Thyroid gland (tissue), 4 donors: ENCODE data around the gene LAMA2. TPM values are rescaled to one million over a fixed set of nuclear protein-coding genes. Genes with fewer than 3 reads are reported as not detected.

Source experiments
- DNase-seq, 2 donors: peaks; one replicate each; pipeline ENCODE4 v3.0.0-alpha.2; 2019
- H3K27ac ChIP-seq, 3 donors: fragments of 200-600 bp; sonication (generic); 1 replicate in 2 of 3; 2 replicates in 1 of 3; pipeline ENCODE4 v1.5.1; 2016 to 2019; ENCODE audit warnings: mild to moderate bottlenecking in 1 of 3, moderate library complexity in 1 of 3
- H3K27me3 ChIP-seq: fragments of 200-600 bp; sonication (generic); one replicate; pipeline ENCODE4 v1.5.1; 2019
- H3K36me3 ChIP-seq, 2 donors: fragments of 200-600 bp; sonication (generic); one replicate each; pipeline ENCODE4 v1.5.1; 2016 to 2019
- H3K4me1 ChIP-seq, 2 donors: fragments of 200-600 bp; sonication (generic); one replicate each; pipeline ENCODE4 v1.5.1; 2017 to 2019
- H3K4me3 ChIP-seq, 3 donors: fragments of 200-600 bp; sonication (generic); replicated peaks in 1 of 3; 1 replicate in 2 of 3; 2 replicates in 1 of 3; pipeline ENCODE4 v1.5.1; 2016; ENCODE audit warnings: mild to moderate bottlenecking in 1 of 3
- H3K9me3 ChIP-seq: fragments of 200-600 bp; sonication (generic); one replicate; pipeline ENCODE4 v1.5.1; 2017
- POLR2A ChIP-seq, 2 donors: fragments of 450-650 bp; IDR thresholded peaks; one replicate each; pipeline ENCODE4 v1.6.1; 2017; ENCODE audit warnings: antibody characterized with exemption in 2 of 2, mild to moderate bottlenecking in 2 of 2, moderate library complexity in 1 of 2
- WGBS, 2 donors: methylation state at CpG; one replicate each; pipeline ENCODE4 v1.1.5; 2017; 5-methylcytosine and 5-hydroxymethylcytosine counted together
- intact Hi-C: fragments of 100-400 bp; cut with DNase I; formaldehyde crosslinking; loops from one replicate; pipeline ENCODE4 v1.15.1; 2023
- total RNA-seq, 4 donors: library from RNA; depleted of rRNA; stranded (reverse); fragments of >200 nt; gene quantifications; one replicate each; pipeline ENCODE4 v1.2.3, GENCODE V29; 2016
- TF ChIP-seq, protein P1 (sequence below), 6 experiments: fragments of 200-600 bp in 3 of 6; fragments of 450-650 bp in 3 of 6; sonication (generic) in 3 of 6; IDR thresholded peaks; one replicate each; pipeline ENCODE4 v1.5.1; 2016 to 2019; ENCODE audit warnings: antibody characterized with exemption in 6 of 6, mild to moderate bottlenecking in 2 of 6, inconsistent platforms in 1 of 6, moderate library complexity in 1 of 6

LAMA2 gene
- total RNA-seq, 4 donors from 2014 or later = 41.4 to 117 (median 78.9) TPM

DNA sequence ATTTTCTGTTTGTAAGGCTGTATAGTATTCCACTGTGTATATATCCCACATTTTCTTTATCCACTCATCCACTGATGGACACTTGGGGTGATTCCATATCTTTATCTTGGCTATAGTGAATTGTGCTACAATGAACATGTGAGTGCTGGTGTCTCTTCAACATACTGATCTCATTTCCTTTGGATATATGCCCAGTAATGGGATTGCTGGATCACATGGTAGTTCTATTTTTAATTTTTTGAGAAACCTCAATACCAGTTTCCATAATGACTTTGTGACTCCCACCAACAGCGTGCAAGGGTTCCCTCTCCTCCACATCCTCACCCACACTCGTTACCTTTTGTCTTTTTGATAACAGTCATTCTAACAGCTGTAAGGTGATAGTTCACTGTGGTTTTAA is 661.0 kb downstream of the LAMA2 start:
- no peak overlapping the region for H3K4me3 ChIP-seq
- 93 to 94% methylated on average over 2 of the region's 2 CpGs for WGBS, 2 donors
- intact Hi-C loops = no loop called here
- no peak for DNase-seq
- no peaks in the 10 kb centered on the region for H3K27me3 ChIP-seq
- H3K4me1 ChIP-seq = no peaks in the 10 kb centered on the region
- no peaks in the 10 kb centered on the region for H3K36me3 ChIP-seq
- H3K27ac ChIP-seq = no peak overlapping the region
- TF ChIP-seq, protein P1, sequence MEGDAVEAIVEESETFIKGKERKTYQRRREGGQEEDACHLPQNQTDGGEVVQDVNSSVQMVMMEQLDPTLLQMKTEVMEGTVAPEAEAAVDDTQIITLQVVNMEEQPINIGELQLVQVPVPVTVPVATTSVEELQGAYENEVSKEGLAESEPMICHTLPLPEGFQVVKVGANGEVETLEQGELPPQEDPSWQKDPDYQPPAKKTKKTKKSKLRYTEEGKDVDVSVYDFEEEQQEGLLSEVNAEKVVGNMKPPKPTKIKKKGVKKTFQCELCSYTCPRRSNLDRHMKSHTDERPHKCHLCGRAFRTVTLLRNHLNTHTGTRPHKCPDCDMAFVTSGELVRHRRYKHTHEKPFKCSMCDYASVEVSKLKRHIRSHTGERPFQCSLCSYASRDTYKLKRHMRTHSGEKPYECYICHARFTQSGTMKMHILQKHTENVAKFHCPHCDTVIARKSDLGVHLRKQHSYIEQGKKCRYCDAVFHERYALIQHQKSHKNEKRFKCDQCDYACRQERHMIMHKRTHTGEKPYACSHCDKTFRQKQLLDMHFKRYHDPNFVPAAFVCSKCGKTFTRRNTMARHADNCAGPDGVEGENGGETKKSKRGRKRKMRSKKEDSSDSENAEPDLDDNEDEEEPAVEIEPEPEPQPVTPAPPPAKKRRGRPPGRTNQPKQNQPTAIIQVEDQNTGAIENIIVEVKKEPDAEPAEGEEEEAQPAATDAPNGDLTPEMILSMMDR (IDR thresholded peaks at IDR 0.05) = no peak
- H3K9me3 ChIP-seq = no peaks in the 10 kb centered on the region

DNA sequence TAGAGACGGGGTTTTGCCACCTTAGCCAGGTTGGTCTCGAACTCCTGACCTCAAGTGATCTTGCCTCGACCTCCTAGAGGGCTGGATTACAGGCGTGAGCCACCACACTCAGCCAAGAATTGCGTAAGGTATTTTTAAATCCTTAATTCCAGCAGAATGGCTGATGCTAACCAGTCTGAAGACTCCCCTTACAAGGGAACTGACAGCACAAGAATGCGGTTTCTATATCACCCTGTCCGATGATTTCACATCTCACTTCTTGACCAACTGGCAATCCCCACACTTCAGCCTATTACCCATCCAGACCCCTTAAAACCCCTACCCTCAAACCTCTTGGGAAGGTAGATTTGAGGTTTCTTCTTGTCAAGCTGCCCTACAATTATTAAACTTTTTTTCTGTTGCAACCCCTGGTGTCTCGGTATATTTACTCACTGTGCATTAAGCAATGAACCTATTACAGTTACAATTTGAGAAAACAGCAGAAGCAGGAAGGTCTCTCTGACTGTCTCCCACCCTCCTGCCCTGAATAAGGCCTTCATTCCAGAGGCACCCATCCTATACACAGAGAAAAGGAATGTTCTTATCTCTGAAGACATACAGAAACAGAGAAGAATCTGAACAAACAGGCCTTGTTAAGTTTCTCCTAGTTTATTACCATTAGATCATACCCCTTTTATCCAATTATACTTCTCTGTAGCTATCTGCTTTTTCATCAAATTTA is 662.1 kb downstream of the LAMA2 start:
- Histone ChIP-seq H3K36me3 (no peaks in the 10 kb centered on the region), H3K27ac (no peak overlapping the region), H3K27me3 (no peaks in the 10 kb centered on the region), H3K9me3 (no peaks in the 10 kb centered on the region), H3K4me1 (no peaks in the 10 kb centered on the region), H3K4me3 (no peak overlapping the region)
- DNase-seq = no peak
- 96% methylated on average over 8 of the region's 8 CpGs for WGBS, 2 donors
- TF ChIP-seq POLR2A (IDR thresholded peaks at IDR 0.05) = no peak
- TF ChIP-seq, protein P1 (IDR thresholded peaks at IDR 0.05) = no peak
- intact Hi-C loops = no loop called here

DNA sequence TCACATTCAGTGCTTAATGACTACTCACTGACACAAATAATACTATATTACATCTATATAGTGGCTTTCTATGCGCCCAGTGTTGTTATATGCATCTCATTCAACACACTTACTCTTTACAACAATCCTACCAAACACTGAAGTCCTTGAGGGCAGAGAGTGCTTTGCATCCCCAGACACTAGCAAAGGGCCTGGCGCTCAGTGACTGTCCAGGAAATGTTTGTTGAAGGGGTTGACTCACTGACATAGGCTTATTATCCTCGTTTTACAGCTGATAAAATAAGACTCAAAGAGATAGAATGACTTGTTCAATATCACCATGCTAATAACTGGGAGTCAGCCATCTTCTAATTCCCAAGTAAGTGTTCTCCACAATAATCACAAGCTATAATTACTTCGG is 663.8 kb downstream of the LAMA2 start:
- TF ChIP-seq, protein P1 (IDR thresholded peaks at IDR 0.05) = no peak
- TF ChIP-seq POLR2A (IDR thresholded peaks at IDR 0.05) = no peak
- 80% methylated on average over 4 of the region's 4 CpGs for WGBS, 2 donors

DNA sequence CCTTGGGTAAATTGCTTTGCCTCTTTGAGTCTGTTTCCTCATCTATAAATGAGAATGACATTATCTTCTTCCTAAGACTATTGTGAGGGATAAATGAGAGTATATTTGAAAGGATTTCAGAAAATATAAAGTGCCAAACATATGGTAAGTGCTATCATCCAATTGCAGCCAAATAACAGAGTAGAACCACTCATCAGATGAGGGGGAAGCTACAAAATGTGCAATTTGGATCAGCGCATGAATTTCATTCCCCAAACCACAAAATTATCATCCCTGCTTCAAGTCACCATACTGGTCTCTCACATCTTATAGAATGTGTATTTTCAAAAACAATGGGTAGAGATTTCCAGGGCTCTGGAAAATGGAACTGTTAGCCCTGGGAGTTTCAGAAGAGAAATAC is 668.5 kb downstream of the LAMA2 start:
- no peak overlapping the region for H3K27ac ChIP-seq
- no peak overlapping the region for H3K4me3 ChIP-seq
- no peak for TF ChIP-seq POLR2A (IDR thresholded peaks at IDR 0.05)
- TF ChIP-seq, protein P1 (IDR thresholded peaks at IDR 0.05) = no peak
- no peak for DNase-seq
- H3K36me3 ChIP-seq = no peaks in the 10 kb centered on the region
- no peaks in the 10 kb centered on the region for H3K4me1 ChIP-seq
- 94 to 95% methylated on average over 1 of the region's 1 CpG for WGBS, 2 donors
- intact Hi-C loops = no loop called here
- H3K9me3 ChIP-seq = no peaks in the 10 kb centered on the region
- H3K27me3 ChIP-seq = no peaks in the 10 kb centered on the region

More for the DNA sequence above, 663.8 kb downstream of the LAMA2 start:
- H3K27ac ChIP-seq = no peak overlapping the region
- H3K36me3 ChIP-seq = no peaks in the 10 kb centered on the region
- intact Hi-C loops = no loop called here
- DNase-seq = no peak
- H3K4me3 ChIP-seq = no peak overlapping the region
- H3K4me1 ChIP-seq = no peaks in the 10 kb centered on the region
- H3K27me3 ChIP-seq = no peaks in the 10 kb centered on the region
- no peaks in the 10 kb centered on the region for H3K9me3 ChIP-seq

DNA sequence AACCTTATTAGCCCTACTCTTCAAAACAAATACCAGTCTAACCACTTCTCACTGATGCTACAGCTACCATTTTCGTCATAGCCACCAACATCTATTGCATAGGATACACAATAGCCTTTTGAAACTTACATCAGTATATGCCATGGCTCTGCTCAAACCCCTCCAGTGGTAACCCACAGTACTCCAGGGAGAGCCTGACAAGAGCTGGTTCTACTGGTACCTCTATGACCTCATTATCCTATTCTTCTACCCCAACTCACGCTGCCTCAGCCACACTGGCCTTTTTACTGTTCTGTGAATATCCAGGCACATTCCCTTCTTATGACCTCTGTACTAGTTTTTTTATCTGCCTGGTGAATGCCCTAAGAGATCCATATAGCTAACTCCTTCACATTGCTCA is 669.5 kb downstream of the LAMA2 start:
- TF ChIP-seq POLR2A (IDR thresholded peaks at IDR 0.05) = no peak
- TF ChIP-seq, protein P1 (IDR thresholded peaks at IDR 0.05) = no peak

More for the DNA sequence above, 669.5 kb downstream of the LAMA2 start:
- DNase-seq = no peak
- intact Hi-C loops = no loop called here
- Histone ChIP-seq H3K9me3 (no peaks in the 10 kb centered on the region), H3K27me3 (no peaks in the 10 kb centered on the region), H3K27ac (no peak overlapping the region), H3K4me1 (no peaks in the 10 kb centered on the region), H3K36me3 (no peaks in the 10 kb centered on the region), H3K4me3 (no peak overlapping the region)
- WGBS, 2 donors = 89 to 94% methylated on average over 2 of the region's 2 CpGs
